T-helper 1 cell (primary cell): ENCODE measurements around the gene TMEM213.

Experiments used
- DNase-seq, 5 donors: peaks; one replicate each; pipeline ENCODE4 v3.0.0-alpha.2; 2012 to 2020

TMEM213 gene

DNA sequence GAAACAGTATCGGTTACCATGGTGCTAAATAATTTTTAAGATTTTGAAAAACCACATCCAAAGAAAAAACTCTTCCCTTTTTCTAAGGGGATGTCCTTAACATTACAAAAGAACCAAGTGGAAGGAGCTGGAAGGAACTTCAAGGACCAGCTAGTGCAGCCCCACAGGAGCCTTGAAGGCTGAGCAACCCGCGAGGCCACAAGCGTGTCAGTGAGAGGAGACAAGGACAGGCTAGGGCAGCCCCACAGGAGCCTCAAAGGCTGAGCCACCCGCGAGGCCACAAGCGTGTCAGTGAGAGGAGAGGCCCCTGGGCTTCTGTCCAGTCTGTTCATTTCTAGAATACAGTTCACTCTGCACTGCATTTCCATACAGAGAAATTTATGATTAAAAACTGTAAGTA is 80.3 kb downstream of the TMEM213 start:
- no peak for DNase-seq

DNA sequence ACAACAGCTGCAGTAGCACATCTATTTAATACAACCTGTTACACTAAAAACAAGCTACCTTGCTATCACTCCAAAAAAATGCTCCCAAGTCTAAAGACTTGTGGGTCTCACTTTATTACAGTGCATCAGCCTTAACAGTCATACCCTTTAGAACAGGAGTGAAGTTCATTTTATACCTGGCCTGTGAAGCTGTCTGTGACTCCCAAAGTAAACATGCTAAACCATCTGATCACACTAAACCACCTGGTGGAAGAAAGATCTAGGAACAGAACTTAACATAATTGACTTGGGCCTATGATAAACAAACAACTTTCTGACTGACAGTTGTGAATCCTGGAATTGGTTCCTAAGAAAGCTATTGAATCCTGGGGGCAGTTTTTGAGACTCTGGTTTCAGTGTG is 81.1 kb downstream of the TMEM213 start:
- DNase-seq = no peak

DNA sequence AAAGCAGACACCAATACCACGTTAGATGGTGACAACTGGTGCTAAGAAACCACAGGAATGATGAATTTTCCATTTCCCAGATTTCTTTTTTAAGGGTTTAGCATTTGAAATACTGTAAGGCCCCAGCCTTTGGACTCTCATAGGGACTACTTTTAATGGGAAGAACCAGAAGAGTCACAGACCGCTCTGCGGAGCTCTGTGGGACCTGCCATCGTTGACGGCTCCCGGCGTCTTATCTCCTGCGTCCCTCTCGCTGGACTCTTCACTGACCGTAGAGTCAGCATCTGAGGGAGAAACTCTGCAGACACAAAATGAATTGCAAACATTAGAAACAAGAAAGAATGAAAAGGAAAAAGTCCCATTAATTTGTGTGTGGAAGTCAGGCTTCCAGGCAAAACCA is 81.6 kb downstream of the TMEM213 start:
- DNase-seq = no peak

DNA sequence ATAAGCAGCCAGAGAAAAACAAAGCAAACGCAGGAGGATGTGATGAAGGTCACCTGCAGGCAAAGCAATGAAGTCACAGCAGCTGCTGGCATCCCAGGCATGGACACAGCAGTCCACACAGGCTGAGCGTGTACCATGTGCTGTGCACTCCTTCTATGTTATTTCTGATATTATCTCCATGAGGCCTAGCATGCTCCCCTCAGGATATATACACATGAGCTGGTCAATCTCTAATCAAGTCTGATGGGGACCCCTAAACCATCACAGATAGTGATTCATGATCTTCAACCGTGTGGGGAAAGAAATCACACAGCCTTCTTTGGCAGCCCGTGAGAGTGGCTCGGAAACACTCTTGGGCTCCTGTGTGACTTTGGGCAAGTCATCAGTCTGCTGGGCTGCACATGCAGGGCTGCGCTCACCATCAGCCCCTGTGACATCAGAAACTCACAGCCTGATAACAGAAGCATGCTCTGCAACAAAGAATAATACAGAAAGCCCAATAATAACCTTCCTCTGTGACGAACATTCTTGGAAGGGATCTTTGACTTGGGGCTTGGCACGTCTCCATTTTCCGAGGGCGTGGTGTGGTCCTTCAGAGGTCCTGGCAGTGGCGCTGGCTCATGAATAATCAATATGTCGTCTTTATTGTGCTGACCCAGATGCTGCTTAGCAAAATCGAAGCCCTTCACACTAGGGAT is 83.2 kb downstream of the TMEM213 start:
- no peak for DNase-seq

DNA sequence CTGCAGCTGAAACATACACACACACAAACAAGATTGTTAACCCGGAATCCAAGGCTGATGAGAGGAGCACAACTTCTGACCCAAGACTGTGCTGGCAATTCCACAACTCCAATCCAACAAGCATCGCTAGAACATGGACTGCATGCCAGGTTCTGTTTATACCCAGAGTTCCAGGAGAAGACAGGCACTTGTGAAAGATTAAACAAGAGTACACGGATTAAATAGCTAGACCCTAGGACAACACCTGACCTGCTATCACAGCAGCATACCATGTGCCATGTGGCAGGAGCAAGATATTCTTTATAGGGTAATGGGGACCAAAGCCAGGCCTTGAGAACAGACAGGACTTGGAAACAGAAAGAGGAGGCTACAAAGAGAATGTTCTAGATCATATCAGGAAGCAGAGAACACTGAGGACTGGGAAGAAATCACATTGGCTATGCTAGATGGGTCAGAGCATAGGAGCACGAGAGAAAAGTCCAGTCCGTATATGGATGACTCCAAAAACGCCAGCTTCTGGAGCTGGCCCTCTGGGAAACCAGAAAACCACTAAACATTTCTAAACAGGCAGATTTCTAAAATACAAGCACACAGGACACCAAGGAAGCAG is 83.9 kb downstream of the TMEM213 start:
- DNase-seq = no peak

DNA sequence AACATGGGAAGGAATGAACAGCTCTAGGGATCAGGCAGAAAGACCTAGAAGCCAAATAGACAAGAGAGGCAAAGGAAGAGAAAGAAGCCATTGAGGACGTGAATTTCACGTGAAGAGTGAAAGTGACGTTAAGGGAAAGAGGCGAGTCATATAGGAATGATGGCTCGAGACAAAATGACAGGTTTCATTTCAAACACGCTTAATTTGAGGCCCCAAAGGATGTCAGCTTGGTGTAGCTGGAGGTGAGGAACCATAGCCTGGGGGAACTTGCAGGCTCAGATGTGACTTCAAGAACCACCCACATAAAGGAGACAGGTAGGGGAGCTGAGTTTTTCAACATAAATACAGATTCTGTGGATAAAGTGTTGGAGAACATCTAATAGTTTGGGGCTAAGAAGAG is 84.5 kb downstream of the TMEM213 start:
- DNase-seq = peak in 1 of 5 donors; percentile 49

- no peak for DNase-seq
These were observed 87.8 kb downstream of the TMEM213 start for GRCh38 chr7:138885383-138886147.

DNA sequence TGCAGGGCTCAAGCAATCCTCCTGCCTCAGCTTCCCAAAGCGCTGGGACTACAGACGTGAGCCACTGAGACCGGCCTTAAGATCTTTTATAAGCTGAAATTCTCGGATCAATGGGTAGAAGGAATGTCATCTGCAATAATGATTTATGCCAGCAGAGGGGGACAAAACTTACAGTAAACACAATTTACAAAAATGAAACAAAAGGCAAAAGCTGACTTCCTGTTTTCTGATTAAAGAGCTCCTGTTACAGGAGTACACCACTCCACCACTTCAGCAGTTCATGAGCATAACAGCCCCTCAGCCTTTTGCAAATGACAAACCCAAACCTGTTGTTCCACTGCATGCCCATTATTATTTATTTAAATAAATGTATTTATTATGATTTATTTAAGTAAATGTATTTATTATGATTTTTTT is 88.7 kb downstream of the TMEM213 start:
- peak in 3 of 5 donors; percentile 23 to 81 (median 50) for DNase-seq

DNA sequence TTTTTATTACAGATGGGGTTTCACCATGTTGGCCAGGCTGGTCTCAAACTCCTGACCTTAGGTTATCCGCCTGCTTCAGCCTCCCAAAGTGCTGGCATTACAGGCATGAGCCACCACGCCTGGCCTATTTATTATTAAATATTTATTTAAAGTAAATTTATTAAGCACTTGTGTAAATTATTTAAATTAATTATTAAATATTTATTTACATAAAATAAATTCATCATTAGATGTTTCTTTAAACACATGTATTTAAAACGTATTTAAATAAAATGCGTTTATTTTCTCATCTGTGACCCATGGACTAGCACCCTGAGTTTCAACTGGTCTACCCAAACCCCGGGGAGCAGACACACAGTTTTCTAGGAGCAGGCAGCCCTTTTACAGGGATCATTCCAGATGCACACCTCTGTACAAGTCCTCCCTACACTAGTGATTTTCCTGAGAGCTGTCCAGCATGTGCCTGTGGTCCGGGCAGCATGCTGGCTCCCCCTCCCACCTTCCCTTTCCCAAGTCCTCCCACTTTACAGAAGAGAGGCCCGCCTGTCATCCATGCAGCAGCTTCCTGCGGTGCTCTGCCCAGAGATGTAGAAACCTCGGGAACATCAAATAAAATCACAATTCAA is 89.4 kb downstream of the TMEM213 start:
- DNase-seq = no peak
